Activated T-cell treated with anti-CD3 and anti-CD28 coated beads, Interleukin-2, amount 50 U/mL, for 24 hours (primary cell): Measurements from ENCODE around the gene TOB2.
"Not testable (repeated sequence)": the region's sequence is repeated elsewhere in the genome, so short reads cannot be mapped to it uniquely, and the experiment has no call there.

Source experiments
- DNase-seq: peaks from one replicate; pipeline ENCODE4 v3.0.0-alpha.2; 2020
- H3K27ac Mint-ChIP-seq: 2 replicates; pipeline ENCODE4 v1.8.0; 2020; ENCODE audit warnings: mild to moderate bottlenecking, mixed read lengths
- H3K27me3 Mint-ChIP-seq: 2 replicates; pipeline ENCODE4 v1.8.0; 2020; ENCODE audit warnings: mixed read lengths
- H3K36me3 Mint-ChIP-seq: 2 replicates; pipeline ENCODE4 v1.8.0; 2020; ENCODE audit warnings: low read depth, mixed read lengths
- H3K4me1 Mint-ChIP-seq: 2 replicates; pipeline ENCODE4 v1.8.0; 2020; ENCODE audit warnings: low read depth, mixed read lengths
- H3K4me3 Mint-ChIP-seq: 2 replicates; pipeline ENCODE4 v1.8.0; 2020; ENCODE audit warnings: mild to moderate bottlenecking, moderate library complexity, mixed read lengths
- H3K9me3 Mint-ChIP-seq: 2 replicates; pipeline ENCODE4 v1.8.0; 2020; ENCODE audit warnings: mixed read lengths

The TOB2 gene

DNA sequence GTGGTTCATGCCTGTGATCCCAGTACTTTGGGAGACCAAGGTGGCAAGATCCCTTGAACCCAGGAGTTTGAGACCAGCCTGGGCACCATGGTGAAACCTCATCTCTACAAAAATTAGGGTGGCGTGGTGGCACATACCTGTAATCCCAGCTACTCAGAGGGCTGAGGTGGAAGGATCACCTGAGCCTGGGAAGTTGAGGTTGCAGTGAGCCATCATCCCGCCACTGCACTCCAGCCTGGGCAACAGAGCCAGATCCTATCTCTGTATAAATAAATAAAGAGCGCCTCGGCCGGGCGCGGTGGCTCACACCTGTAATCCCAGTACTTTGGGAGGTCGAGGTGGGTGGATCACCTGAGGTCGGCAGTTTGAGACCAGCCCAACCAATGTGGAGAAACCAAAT, 27.9 kb downstream of the TOB2 start:
- Mint-ChIP-seq H3K27me3 (no peaks in the 10 kb centered on the region), H3K27ac (no peak overlapping the region), H3K4me1 (peaks cover 22% of the 10 kb centered on the region), H3K36me3 (peaks cover 32% of the 10 kb centered on the region), H3K9me3 (no peaks in the 10 kb centered on the region), H3K4me3 (no peak overlapping the region)
- no peak for DNase-seq

DNA sequence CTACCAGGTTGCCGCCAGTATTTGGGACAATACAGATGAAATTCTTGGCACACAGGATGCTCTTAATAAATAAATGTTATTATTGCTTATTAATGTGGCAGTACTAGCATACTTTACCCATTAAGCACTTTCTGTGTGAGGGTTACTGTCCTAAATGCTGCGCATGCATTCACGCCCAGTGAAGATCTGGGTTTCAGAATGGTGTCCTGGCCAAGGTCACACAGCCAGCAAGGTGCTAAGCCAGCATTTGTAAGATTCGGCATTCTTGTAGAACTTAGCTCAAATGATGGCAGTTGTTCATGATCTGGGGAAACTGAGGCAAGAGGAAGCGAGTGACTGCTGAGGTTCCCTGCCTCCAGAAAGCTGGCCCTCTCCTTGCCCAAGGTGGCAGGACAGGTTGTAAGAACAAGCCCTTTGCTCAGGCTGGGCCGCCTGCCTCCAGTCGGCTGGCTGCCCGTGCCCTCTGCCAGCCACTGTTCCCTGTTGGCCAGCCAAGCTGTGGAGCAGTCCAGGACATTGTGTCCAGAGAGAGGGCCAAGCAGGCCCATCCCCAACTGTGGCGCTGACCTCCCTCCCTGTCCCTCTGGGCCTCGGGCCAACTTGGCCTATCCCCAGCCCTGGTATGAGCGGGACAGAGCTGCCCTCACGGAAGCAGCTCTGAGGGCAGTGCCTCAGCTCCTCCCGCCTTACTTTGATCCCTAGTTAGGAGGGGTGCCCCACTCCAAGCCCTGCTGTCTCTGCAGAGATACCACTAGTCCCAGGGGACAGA, 28.8 kb downstream of the TOB2 start:
- Mint-ChIP-seq H3K4me3 (no peak overlapping the region), H3K27ac (no peak overlapping the region), H3K27me3 (no peaks in the 10 kb centered on the region), H3K9me3 (no peaks in the 10 kb centered on the region), H3K4me1 (peaks cover 22% of the 10 kb centered on the region), H3K36me3 (peaks cover 32% of the 10 kb centered on the region)
- DNase-seq: no peak

DNA sequence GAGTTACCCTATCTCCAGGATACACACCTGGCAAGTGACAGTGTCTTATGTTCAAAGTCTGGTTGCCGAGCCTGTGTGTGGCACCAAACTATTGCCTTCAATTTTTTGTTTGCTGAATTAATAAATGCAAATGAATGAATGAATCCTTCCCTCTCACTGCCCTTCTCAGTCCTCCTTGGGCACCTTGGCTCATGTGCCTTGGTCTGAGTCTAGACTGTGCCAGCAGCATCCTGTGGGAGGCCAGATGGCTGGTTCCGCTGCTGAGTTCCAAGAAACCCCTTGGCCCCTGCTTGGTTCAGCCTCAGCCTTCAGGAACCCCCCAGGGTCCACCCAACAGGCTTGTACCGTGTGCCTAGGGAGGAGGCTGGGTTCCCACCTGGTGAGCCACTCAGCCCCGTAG, 31.0 kb downstream of the TOB2 start:
- H3K4me1 Mint-ChIP-seq: peaks cover 37% of the 10 kb centered on the region
- DNase-seq: no peak
- peaks cover 31% of the 10 kb centered on the region for H3K36me3 Mint-ChIP-seq
- no peaks in the 10 kb centered on the region for H3K27me3 Mint-ChIP-seq
- H3K27ac Mint-ChIP-seq: peak overlapping the region; percentile 96
- no peaks in the 10 kb centered on the region for H3K9me3 Mint-ChIP-seq
- H3K4me3 Mint-ChIP-seq: peak overlapping the region; percentile 97

DNA sequence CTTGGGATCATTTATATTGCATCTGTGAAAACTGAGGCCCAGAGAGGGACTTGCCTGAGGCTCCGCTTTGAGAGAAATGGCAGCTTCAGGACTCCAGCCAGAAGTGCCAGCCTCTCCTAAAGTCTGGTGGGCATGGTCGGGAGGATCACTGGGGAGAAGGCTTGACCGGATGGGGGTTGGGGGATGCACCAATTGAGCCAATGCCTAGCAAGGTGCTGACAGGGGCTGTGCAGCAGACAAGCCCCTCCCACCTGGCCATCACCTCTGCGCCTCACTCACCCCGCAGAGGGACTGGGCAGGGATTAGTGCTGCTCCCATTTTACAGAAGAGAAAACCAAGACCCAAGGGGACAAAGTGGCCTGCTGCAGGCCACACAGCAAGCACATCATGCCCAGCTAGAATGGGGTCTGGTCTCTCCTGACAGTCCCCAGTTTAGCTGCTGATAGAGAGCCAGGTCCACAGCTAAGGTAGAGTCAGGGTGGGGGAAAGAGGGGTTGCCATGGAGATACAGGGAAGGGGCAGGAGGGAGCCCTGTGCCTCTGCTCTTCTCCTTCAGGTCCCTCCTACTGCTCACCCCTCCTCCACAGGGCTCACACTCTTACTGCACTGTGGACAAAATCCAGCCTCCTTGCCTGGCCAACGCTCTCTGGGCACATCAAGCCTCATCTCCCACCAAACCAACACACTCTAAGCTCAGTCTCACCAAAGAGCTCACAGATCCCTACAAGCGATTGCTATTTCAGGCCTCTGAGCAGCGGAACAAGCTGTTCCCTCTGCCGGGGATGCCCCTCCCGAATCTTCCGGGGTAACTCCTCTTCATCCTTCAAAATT, 35.4 kb downstream of the TOB2 start:
- Mint-ChIP-seq H3K36me3 (peaks cover 30% of the 10 kb centered on the region), H3K4me1 (peaks cover 31% of the 10 kb centered on the region), H3K4me3 (no peak overlapping the region)

DNA sequence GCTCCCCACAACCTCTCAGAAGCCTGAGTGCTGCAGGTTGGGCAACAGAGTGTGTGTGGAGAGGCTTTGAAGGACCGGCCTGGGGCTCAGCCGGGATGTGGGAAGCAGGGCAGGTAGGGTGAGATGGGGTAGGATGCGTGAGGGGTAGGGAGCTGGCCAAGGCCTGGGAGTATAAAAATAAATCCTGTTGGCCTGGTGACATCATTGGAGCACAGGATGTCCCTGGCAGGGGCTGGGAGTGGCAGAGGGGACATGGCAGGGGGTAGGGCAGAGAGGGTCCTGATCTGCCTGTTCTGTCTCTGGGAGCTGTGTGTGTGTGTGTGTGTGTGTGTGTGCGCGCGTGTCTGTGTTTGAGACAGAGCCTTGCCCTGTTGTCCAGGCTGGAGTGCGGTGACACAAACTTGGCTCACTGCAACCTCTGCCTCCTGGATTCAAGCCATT, 36.3 kb downstream of the TOB2 start:
- peaks cover 32% of the 10 kb centered on the region for H3K4me1 Mint-ChIP-seq
- DNase-seq: no peak
- H3K27ac Mint-ChIP-seq: peak overlapping the region; percentile 60
- H3K27me3 Mint-ChIP-seq: no peaks in the 10 kb centered on the region
- no peaks in the 10 kb centered on the region for H3K9me3 Mint-ChIP-seq
- H3K36me3 Mint-ChIP-seq: peaks cover 22% of the 10 kb centered on the region
- no peak overlapping the region for H3K4me3 Mint-ChIP-seq

More for the DNA sequence above, 35.4 kb downstream of the TOB2 start:
- H3K27me3 Mint-ChIP-seq: no peaks in the 10 kb centered on the region
- DNase-seq: no peak
- H3K9me3 Mint-ChIP-seq: no peaks in the 10 kb centered on the region
- peak overlapping the region; percentile 85 for H3K27ac Mint-ChIP-seq

DNA sequence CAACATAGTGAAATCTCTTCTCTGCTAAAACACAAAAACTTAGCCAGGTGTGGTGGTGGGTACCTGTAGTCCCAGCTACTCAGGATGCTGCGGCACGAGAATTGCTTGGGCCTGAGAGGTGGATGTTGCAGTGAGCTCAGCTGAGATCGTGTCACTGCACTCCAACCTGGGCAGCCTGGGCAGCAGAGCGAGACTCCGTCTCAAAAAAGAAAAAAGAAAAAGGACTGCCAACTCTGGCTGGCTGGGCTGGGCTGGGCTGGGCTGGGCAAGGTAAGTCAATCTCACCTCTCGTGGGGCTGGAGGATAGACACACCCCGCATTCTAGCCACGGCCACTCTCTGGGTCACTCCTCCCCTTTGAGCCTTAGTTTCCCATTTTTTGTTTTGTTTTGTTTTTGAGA, 37.9 kb downstream of the TOB2 start:
- Mint-ChIP-seq H3K27ac (peak overlapping the region; percentile 66), H3K4me3 (no peak overlapping the region), H3K4me1 (peaks cover 38% of the 10 kb centered on the region)

DNA sequence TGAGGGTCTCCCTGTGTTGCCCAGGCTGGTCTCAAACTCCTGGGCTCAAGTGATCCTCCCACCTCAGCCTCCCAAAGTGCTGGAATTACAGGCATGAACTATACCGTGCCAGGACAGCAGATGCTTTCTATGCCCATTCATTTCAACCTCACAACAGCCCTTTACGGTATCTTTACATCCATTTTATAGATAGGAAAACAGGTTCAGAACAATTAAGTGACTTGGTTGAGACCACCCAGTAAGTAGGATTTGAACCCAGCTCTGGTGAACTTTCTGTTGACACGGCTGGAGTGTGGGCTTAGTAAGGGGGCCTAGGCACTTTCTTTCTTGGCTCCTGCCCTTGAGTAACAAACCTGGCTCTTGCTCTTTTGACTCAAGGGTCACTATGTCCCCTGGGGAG, 39.2 kb downstream of the TOB2 start:
- no peaks in the 10 kb centered on the region for H3K9me3 Mint-ChIP-seq
- no peak overlapping the region for H3K4me3 Mint-ChIP-seq

More for the DNA sequence above, 37.9 kb downstream of the TOB2 start:
- Mint-ChIP-seq H3K27me3 (no peaks in the 10 kb centered on the region), H3K36me3 (peaks cover 10% of the 10 kb centered on the region), H3K9me3 (no peaks in the 10 kb centered on the region)
- no peak for DNase-seq

DNA sequence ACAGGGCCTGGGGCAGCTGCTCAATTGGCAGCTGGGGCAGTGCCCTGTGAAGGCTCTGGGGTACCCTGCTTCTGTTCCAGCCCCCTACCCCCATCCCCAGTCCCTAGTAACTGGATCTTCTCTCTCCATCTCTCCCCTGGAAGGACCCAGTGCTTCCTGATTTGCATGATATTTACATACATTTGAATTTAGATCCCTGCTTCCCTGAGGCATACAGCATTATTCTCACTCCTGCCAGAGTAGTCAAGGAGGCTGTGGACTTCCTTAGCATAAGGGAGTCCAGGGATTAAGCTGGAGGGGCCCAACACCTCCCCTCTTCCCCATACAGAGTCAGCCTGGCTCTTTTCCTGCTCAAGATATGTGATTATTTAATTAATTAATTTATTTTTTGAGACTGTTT, 40.2 kb downstream of the TOB2 start:
- Mint-ChIP-seq H3K27me3 (no peaks in the 10 kb centered on the region), H3K36me3 (no peaks in the 10 kb centered on the region), H3K9me3 (no peaks in the 10 kb centered on the region), H3K4me3 (no peak overlapping the region), H3K27ac (peak overlapping the region; percentile 83), H3K4me1 (peaks cover 29% of the 10 kb centered on the region)
- DNase-seq: no peak

More for the DNA sequence above, 39.2 kb downstream of the TOB2 start:
- peaks cover under 1% of the 10 kb centered on the region for H3K36me3 Mint-ChIP-seq
- no peak overlapping the region for H3K27ac Mint-ChIP-seq
- peaks cover 36% of the 10 kb centered on the region for H3K4me1 Mint-ChIP-seq
- DNase-seq: no peak
- no peaks in the 10 kb centered on the region for H3K27me3 Mint-ChIP-seq

DNA sequence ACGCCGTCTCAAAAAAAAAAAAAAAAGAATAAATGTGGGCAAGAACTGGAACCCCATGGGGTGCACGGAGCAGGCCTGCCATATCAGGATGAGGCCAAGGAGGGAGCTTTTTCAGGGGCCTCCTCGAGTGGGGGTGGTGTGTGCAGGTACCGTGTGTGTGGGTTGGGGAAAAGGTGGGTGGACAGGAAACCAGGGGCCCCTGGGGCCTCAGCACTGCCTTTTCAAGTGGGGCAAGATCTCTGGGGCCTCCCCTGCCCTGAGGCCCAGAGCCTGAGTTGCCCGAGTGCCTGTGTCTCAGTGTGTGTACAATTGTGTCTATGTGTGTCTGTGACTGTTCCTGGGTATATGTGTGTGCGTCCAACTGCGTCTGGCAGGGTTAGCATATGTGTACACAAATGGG, 41.0 kb downstream of the TOB2 start:
- no peaks in the 10 kb centered on the region for H3K9me3 Mint-ChIP-seq
- no peaks in the 10 kb centered on the region for H3K27me3 Mint-ChIP-seq
- peak overlapping the region; percentile 89 for H3K27ac Mint-ChIP-seq
- H3K4me3 Mint-ChIP-seq: peak overlapping the region; percentile 56
- DNase-seq: peak; percentile 55
- H3K4me1 Mint-ChIP-seq: peaks cover 24% of the 10 kb centered on the region
- no peaks in the 10 kb centered on the region for H3K36me3 Mint-ChIP-seq

DNA sequence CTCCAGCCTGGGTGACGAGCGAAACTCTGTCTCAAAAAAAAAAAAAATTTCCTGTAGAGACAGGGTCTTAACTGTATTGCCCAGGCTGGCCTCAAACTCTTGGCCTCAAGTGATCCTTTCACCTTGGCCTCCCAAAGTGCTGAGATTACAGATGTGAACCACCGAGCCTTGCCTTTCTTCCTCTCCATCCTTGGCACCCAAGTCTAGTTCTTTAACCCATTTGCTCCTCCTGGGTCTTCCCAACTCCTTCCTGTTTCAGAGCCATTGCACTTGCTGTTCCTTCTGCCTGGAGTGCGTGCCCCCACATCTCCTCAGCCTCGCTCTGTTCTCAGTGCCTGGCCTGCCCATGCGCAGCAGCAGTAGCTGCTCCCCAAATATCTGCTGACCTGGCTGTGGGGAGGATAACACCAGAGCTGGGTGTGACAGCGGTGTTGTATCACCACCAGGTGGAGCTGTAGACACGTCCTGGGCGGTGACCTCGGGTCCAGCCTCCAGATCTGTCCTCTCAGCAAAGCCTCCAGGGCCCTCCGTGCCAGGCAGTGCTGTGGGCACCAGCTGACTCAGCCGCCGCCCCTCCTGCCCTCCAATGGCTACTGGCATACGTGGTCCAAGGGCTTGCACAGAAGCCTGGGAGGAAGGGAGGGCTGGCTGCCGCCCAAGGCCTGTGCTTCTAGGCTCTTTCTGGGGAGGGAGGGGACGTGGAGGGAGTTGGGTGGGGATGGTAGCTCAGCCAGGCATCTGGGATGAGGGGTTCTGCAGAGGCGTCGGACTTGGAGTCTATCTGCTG, 42.9 kb downstream of the TOB2 start:
- DNase-seq: peak; percentile 86
- no peaks in the 10 kb centered on the region for H3K27me3 Mint-ChIP-seq
- H3K4me3 Mint-ChIP-seq: no peak overlapping the region
- no peak overlapping the region for H3K27ac Mint-ChIP-seq
- H3K9me3 Mint-ChIP-seq: no peaks in the 10 kb centered on the region
- no peaks in the 10 kb centered on the region for H3K36me3 Mint-ChIP-seq
- H3K4me1 Mint-ChIP-seq: peaks cover 24% of the 10 kb centered on the region

DNA sequence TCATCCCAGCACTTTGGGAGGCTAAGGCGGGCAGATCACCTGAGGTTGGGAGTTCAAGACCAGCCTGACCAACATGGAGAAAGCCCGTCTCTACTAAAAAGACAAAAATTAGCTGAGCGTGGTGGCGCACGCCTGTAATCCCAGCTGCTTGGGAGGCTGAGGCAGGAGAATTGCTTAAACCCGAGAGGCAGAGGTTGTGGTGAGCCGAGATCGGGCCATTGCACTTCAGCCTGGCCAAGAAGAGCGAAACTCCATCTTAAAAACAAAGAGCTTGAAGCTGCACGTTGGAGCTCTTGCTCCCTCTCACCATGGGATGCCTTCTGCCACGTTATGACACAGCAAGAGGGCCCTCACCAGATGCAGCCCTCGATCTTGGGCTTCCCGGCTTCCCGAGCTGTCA, 43.8 kb downstream of the TOB2 start:
- H3K36me3 Mint-ChIP-seq, DNase-seq, H3K27ac Mint-ChIP-seq, H3K9me3 Mint-ChIP-seq, H3K4me3 Mint-ChIP-seq, H3K27me3 Mint-ChIP-seq: not testable (repeated sequence)
- peaks cover 24% of the 10 kb centered on the region for H3K4me1 Mint-ChIP-seq

DNA sequence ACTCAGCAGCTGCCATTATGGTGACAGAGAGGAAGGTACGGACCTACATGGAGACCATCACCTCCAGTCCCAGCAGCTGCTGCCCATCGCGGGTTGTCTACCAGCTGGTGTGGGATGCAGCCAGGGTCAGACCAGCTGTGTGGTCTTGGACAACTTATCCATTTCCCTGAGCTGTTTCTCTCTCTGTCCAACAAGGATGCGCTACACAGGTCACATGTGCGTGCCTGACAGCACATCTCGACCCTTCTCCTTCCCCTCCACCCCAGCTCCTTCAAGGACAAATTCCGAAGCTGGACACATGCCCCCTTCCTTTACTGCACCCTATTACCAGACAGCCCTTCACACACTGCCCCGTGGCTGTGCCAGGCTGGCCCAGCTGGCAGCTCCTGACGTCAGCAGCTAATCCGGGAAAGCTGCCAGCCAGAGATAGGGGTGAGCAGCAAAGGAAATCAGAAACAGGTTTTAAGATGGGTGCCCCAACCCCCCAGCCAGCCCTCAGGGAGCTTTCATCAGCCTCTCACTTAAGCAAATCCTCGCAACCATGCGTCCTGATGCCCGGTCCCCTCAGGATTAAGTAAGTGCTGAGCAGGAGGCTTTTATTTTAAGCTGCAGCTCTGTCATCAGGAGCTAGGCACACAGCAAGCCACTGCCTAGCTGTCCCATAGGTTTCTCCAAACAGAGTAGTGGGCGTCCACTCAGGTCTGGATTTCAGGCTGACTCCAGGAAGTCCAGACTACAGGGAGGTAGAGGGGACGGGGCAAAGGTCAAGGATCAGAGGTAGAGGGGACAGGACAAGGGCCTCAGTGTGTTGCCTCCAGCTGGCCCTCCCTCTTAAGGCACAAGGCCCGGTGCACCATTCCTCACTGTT, 44.6 kb downstream of the TOB2 start:
- DNase-seq: no peak
- peaks cover 8% of the 10 kb centered on the region for H3K36me3 Mint-ChIP-seq
- no peaks in the 10 kb centered on the region for H3K27me3 Mint-ChIP-seq
- H3K4me1 Mint-ChIP-seq: peaks cover 24% of the 10 kb centered on the region
- no peak overlapping the region for H3K4me3 Mint-ChIP-seq
- H3K9me3 Mint-ChIP-seq: no peaks in the 10 kb centered on the region
- H3K27ac Mint-ChIP-seq: no peak overlapping the region

DNA sequence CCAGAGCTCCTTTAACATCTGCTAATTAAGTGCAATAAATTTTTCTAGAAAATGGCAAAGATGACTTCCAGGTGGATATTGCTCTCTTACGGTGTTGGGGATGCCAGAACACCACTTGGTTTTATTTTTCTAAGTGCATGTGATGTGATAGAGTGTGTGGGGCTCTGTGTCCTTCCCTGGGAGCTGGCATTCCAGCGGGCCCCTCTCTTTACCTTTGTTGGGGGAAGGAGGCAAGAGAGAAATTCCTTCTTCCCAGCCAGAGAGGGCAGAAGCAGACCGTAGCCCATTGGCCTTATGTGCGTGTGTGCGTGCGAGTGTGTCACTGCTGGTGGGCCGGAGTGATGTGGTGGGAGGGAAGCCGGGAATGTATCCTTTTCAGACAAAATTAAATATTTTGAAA, 47.7 kb downstream of the TOB2 start:
- H3K27ac Mint-ChIP-seq: no peak overlapping the region
- peaks cover 35% of the 10 kb centered on the region for H3K36me3 Mint-ChIP-seq
- H3K27me3 Mint-ChIP-seq: no peaks in the 10 kb centered on the region
- H3K4me1 Mint-ChIP-seq: peaks cover 4% of the 10 kb centered on the region
- H3K9me3 Mint-ChIP-seq: no peaks in the 10 kb centered on the region
- no peak for DNase-seq
- no peak overlapping the region for H3K4me3 Mint-ChIP-seq
